ENCODE measurements around the gene TSNAXIP1. TPM values are rescaled to one million over a fixed set of nuclear protein-coding genes. Genes with fewer than 3 reads are reported as not detected.

TSNAXIP1 gene
- total and polyA plus RNA-seq, 9 donors = 2.4 to 13.1 (median 3.2) TPM

DNA sequence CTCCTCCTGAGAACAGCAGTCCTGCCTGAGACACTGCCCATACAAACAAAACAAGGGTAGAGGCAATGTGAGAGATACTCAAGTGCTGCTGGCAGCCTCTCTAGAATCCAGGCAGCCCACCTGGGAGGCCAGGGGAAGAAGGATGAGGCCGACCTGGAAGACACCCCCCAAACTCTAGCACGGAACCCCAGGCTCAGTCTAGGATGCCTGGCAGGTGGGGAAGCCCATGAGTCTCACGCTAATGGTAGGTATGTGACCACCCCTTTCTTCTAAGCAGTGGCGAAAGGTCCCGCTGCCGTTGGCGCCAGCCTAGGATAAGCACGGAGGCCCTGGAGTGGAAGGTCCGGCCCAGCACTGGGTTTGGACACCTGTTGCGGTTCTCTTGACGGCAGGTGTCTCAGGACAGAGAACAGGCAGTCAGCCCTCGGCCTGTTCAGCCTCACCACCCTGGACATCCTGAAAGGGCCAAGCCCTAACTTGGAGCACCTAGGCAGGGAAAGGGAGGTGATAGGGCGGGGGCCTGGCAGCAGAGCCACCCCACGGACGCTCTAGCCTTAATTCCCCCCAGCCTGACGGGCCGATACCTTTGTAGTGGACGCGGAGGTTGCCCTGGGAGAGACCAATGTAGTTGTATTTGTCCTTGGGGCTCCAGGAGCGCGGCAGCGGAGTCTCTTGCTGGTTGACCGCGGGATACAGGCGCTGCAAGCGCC, 816 bp upstream of the TSNAXIP1 start:
- 0 to 1% (median 1%) methylated on average over 26 of the region's 26 CpGs for whole genome bisulfite sequencing, 3 donors

DNA sequence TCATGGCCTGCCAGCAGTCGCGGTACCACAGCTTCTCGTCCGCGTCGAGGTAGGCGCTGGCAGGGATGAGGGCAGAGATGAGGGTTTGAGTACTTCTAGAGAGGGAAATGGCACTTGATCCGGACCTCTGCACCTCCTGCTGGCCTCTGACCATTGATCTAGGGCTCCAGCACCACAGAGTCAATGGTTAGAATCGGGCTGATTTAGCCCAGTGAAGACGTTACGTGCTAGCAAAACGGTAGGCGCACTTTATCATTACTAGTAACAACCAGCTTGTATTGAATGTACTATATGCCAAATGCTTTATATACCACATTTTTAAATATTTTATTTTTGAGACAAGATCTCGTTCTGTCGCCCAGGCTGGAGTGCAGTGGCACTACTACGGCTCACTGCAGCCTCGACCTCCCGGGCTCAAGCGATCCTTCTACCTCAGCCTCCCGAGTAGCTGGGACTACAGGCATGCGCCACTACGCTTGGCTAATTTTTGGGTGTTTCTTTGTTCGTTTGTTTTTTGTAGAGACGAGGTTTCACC, 526 bp downstream of the TSNAXIP1 start:
- no peak for DNase-seq
- no peaks in the 10 kb centered on the region for H3K9me3 ChIP-seq
- 22 to 35% (median 24%) methylated on average over 17 to 24 of the region's 24 CpGs for WGBS, 3 donors
- intact Hi-C loops (cut with DNase I) = loop anchor here in 1 of 4 donors (10.0 kb wide), 1 partner anchor 132 kb away; no protein-coding TSS in a partner anchor
- H3K4me1 ChIP-seq (ENCODE audit: insufficient read depth) = peaks cover 4% of the 10 kb centered on the region
- peak overlapping the region; percentile 100 for H3K4me3 ChIP-seq
- H3K27me3 ChIP-seq = no peaks in the 10 kb centered on the region
- H3K27ac ChIP-seq = no peak overlapping the region
- TF ChIP-seq EP300 (IDR thresholded peaks at IDR 0.05) = no peak
- no peak for TF ChIP-seq POLR2A (IDR thresholded peaks at IDR 0.05)
- TF ChIP-seq, protein P1, sequence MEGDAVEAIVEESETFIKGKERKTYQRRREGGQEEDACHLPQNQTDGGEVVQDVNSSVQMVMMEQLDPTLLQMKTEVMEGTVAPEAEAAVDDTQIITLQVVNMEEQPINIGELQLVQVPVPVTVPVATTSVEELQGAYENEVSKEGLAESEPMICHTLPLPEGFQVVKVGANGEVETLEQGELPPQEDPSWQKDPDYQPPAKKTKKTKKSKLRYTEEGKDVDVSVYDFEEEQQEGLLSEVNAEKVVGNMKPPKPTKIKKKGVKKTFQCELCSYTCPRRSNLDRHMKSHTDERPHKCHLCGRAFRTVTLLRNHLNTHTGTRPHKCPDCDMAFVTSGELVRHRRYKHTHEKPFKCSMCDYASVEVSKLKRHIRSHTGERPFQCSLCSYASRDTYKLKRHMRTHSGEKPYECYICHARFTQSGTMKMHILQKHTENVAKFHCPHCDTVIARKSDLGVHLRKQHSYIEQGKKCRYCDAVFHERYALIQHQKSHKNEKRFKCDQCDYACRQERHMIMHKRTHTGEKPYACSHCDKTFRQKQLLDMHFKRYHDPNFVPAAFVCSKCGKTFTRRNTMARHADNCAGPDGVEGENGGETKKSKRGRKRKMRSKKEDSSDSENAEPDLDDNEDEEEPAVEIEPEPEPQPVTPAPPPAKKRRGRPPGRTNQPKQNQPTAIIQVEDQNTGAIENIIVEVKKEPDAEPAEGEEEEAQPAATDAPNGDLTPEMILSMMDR (IDR thresholded peaks at IDR 0.05) = no peak
- no peaks in the 10 kb centered on the region for H3K36me3 ChIP-seq

More for the DNA sequence above, 816 bp upstream of the TSNAXIP1 start:
- no peak for TF ChIP-seq POLR2A (IDR thresholded peaks at IDR 0.05)
- TF ChIP-seq, protein P1 (IDR thresholded peaks at IDR 0.05) = peak in 1 of 3 donors; percentile 5
- DNase-seq = peak in 2 of 5 donors; percentile 39 to 54
- H3K4me1 ChIP-seq (ENCODE audit: insufficient read depth) = peaks cover 4% of the 10 kb centered on the region
- H3K36me3 ChIP-seq = no peaks in the 10 kb centered on the region
- H3K4me3 ChIP-seq = peak overlapping the region; percentile 100
- H3K27ac ChIP-seq = peak overlapping the region; percentile 29 to 71
- no peaks in the 10 kb centered on the region for H3K9me3 ChIP-seq
- intact Hi-C loops (cut with DNase I) = loop anchor here in 1 of 4 donors (10.0 kb wide), 1 partner anchor 131 kb away; no protein-coding TSS in a partner anchor
- H3K27me3 ChIP-seq = no peaks in the 10 kb centered on the region

DNA sequence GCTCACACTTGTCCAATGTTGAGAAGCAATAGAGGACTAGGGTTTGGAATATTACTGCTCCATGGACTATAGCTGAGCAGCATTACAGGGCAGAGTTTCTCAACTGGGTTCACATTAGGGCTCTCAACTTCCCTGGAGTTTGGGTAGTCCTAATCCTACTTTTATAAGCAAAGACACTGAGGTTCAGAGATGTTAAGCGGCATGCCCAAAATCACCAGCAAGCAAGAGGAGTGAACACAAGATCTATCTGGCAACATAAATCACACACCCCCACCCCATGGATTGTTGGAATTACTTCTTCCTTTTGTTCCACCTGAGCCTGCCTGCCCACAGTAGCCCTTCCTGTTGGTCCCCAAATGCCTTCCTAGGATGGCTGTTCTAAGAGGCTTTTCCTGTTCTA, 5.2 kb downstream of the TSNAXIP1 start:
- Histone ChIP-seq H3K27ac (no peak overlapping the region), H3K36me3 (no peaks in the 10 kb centered on the region), H3K9me3 (no peaks in the 10 kb centered on the region), H3K27me3 (no peaks in the 10 kb centered on the region), H3K4me1 (ENCODE audit: insufficient read depth) (no peaks in the 10 kb centered on the region), H3K4me3 (no peak overlapping the region)
- no peak for DNase-seq
- no peak for TF ChIP-seq POLR2A (IDR thresholded peaks at IDR 0.05)
- TF ChIP-seq, protein P1 (IDR thresholded peaks at IDR 0.05) = no peak
- TF ChIP-seq EP300 (IDR thresholded peaks at IDR 0.05) = no peak
- 92 to 100% (median 98%) methylated on average over 1 of the region's 1 CpG for WGBS, 3 donors
- intact Hi-C loops (cut with DNase I) = no loop called here

DNA sequence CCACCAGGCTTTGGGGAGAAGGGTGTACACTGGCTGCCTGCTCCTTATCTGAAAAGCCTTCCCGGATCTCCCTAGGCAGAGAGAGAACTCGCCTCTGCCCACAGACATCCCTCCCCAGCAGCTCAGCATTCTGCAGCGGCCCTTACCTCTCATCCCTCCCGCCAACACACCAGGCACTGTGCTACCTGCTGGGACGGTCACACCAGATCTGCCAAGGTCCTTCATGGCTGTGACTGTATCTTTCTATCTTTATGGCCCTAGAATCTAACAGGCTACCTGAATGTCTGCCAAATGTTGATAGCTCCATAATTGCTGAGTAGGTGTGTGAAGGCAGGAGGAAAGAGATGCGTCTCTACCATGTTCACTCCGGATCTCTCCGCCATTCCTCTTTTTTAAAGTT, 7.9 kb downstream of the TSNAXIP1 start:
- no peak for DNase-seq
- TF ChIP-seq POLR2A (IDR thresholded peaks at IDR 0.05) (no peak), EP300 (IDR thresholded peaks at IDR 0.05) (no peak)
- TF ChIP-seq, protein P1 (IDR thresholded peaks at IDR 0.05) = no peak
- H3K27ac ChIP-seq = no peak overlapping the region
- no peaks in the 10 kb centered on the region for H3K36me3 ChIP-seq
- no peak overlapping the region for H3K4me3 ChIP-seq
- H3K4me1 ChIP-seq (ENCODE audit: insufficient read depth) = no peaks in the 10 kb centered on the region
- H3K27me3 ChIP-seq = no peaks in the 10 kb centered on the region
- intact Hi-C loops (cut with DNase I) = no loop called here
- WGBS, 3 donors = 79 to 84% (median 83%) methylated on average over 8 of the region's 8 CpGs
- H3K9me3 ChIP-seq = no peaks in the 10 kb centered on the region
